SH-SY5Y (cell line): ENCODE results near the gene HSBP1L1.

Experiments used
- GATA2 ChIP-seq: IDR thresholded peaks from 2 replicates; pipeline ENCODE4 v1.6.1; 2011; ENCODE audit warnings: mild to moderate bottlenecking, low read depth, low read length
- GATA3 ChIP-seq: IDR thresholded peaks from 2 replicates; pipeline ENCODE4 v1.6.1; 2011; ENCODE audit warnings: low read depth, mild to moderate bottlenecking, low read length, moderate library complexity

- TF ChIP-seq GATA3 (no peak), GATA2 (no peak)
Observed at GRCh38 chr18:80010551-80010906, 46.1 kb downstream of the HSBP1L1 start.
